ENCODE measurements around the gene PTH2.

The PTH2 gene

GRCh38 chr19:49400029-49400428 lies 23.2 kb downstream of the PTH2 start:
- no peak overlapping the region for H3K4me3 ChIP-seq (ENCODE audit: low read depth, low read length)
- no peak for TF ChIP-seq CTCF (IDR thresholded peaks at IDR 0.05; ENCODE audit: control insufficient read depth, extremely low read depth, insufficient read depth)
- no peak for DNase-seq (ENCODE audit: low read depth)

- TF ChIP-seq CTCF (IDR thresholded peaks at IDR 0.05; ENCODE audit: control insufficient read depth, extremely low read depth, insufficient read depth), result no peak
- H3K4me3 ChIP-seq (ENCODE audit: low read depth, low read length), result no peak overlapping the region
Measured at GRCh38 chr19:49398931-49399330, 24.3 kb downstream of the PTH2 start.

GRCh38 chr19:49398001-49398615 lies 25.1 kb downstream of the PTH2 start:
- DNase-seq (ENCODE audit: low read depth), result no peak
- H3K4me3 ChIP-seq (ENCODE audit: low read depth, low read length), result no peak overlapping the region
- TF ChIP-seq CTCF (IDR thresholded peaks at IDR 0.05; ENCODE audit: control insufficient read depth, extremely low read depth, insufficient read depth), result no peak

More at GRCh38 chr19:49398931-49399330, 24.3 kb downstream of the PTH2 start:
- DNase-seq (ENCODE audit: low read depth), result no peak

- no peak for DNase-seq (ENCODE audit: low read depth)
- H3K4me3 ChIP-seq (ENCODE audit: low read depth, low read length), result no peak overlapping the region
Measured at GRCh38 chr19:49396738-49397505, 26.3 kb downstream of the PTH2 start.

GRCh38 chr19:49395581-49396407 lies 27.4 kb downstream of the PTH2 start:
- no peak for TF ChIP-seq CTCF (IDR thresholded peaks at IDR 0.05; ENCODE audit: control insufficient read depth, extremely low read depth, insufficient read depth)
- H3K4me3 ChIP-seq (ENCODE audit: low read depth, low read length), result no peak overlapping the region
- no peak for DNase-seq (ENCODE audit: low read depth)

More at GRCh38 chr19:49396738-49397505, 26.3 kb downstream of the PTH2 start:
- no peak for TF ChIP-seq CTCF (IDR thresholded peaks at IDR 0.05; ENCODE audit: control insufficient read depth, extremely low read depth, insufficient read depth)

- DNase-seq (ENCODE audit: low read depth), result no peak
- no peak for TF ChIP-seq CTCF (IDR thresholded peaks at IDR 0.05; ENCODE audit: control insufficient read depth, extremely low read depth, insufficient read depth)
- no peak overlapping the region for H3K4me3 ChIP-seq (ENCODE audit: low read depth, low read length)
Measured at GRCh38 chr19:49393881-49394280, 29.4 kb downstream of the PTH2 start.
